Astrocyte (in vitro differentiated cells and primary cell): ENCODE results near the gene ATP2A2.

Experiments
- CTCF ChIP-seq: IDR thresholded peaks from 2 replicates; pipeline ENCODE4 v1.5.1; 2011; ENCODE audit warnings: low read depth, mild to moderate bottlenecking, inconsistent platforms, low read length, moderate library complexity; ENCODE audit not compliant: insufficient read depth
- EZH2 ChIP-seq: IDR thresholded peaks from 2 replicates; pipeline ENCODE4 v1.6.1; 2012; ENCODE audit warnings: mild to moderate bottlenecking, low read length, inconsistent platforms; ENCODE audit not compliant: insufficient read depth

DNA sequence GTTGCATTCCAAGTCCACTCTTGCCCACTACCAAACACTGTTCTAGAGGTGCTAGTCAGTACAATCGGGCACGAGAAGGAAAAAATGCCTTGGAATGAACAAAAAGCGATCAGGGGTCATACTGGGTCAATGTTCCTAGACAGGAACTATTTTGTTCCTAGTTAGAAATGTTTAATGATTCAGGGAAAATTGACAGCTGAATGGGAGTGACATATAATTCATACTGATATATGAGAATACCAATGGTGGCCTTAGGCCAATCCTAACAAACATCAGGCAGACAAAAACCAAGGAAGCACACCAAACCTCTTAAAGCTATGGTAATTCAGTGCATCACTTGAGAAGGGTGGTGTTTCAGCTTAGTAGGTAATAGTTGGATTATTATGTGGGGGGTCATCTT is 71.4 kb downstream of the ATP2A2 start:
- no peak for TF ChIP-seq CTCF
- no peak for TF ChIP-seq EZH2
